Measurements from ENCODE around the gene ABCB11. TPM values are rescaled to one million over a fixed set of nuclear protein-coding genes. Genes with fewer than 3 reads are reported as not detected.

ABCB11 gene
- polyA plus RNA-seq, 3 donors, result 0.01 to 0.13 (median 0.03) TPM

DNA sequence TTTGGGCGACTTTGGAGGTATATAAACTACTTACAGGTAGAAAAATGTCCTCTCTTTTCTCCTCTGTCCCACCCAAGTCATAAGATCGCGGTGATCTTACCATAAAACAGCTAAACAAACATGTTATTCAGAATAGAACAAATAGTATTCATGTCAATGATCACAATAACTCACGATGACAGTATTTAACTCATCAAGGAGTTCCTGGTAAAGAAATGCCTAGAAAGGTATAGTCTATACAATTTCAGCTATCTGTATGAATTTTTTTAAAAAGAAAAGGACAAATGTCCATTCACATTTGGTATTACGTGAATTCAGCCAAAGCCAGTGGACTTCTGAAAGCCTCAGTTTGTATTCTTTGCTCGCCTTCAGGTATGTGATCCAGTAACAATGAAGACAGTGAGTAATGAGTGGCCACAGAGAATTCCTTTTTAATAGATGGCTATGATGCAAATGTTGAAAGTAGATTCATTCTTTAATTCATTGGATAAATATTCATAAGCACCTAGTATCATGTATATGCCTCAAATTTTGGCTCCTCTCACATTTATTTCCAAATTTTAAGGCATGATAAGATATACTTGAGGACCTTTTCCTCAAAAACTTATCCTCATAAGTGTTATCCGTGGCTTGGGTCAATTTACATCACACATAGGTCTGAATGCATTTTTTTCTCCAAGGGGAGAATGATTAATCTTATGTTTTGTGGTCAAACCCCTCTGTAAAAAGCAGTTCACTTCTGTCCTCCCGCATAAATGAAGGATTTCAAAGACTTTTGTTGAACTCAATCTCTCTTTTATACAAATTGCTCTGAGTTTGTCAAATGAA lies 20.3 kb downstream of the ABCB11 start:
- no peak for DNase-seq (ENCODE audit: low read depth in 3 of 3, low spot score in 2 of 3)

DNA sequence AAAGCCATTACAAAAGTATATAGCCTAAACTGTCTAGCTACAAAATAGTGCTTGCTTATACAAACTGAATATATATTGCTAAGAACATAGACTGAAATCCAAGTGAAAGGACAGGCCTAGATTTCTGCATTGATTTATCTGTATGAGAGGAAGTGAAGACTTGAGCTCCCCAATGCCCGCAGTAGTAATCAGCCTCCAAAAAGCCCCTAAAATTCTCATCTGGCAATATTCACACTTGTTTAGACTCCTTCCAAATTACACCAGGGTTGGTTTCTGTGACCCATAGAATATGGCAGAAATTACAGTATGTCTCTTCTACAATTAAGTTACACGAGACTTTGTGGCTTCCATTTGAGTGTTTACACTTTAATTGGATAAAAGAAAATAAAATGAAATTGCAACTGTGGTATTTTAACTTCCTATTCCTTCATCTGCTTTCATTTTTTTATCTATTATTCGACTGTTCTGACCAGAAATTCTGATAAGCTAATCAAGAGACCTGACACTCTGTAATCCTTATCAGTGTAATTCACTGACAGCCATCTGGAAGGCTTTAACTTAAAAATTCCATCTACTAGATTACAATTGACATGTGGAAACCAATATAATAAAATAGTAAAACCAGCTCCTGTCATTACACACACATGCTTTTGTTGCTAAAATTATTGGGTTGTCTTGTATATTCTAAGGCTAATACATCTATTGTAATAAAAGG lies 21.1 kb downstream of the ABCB11 start:
- DNase-seq (ENCODE audit: low read depth in 3 of 3, low spot score in 2 of 3), result no peak

DNA sequence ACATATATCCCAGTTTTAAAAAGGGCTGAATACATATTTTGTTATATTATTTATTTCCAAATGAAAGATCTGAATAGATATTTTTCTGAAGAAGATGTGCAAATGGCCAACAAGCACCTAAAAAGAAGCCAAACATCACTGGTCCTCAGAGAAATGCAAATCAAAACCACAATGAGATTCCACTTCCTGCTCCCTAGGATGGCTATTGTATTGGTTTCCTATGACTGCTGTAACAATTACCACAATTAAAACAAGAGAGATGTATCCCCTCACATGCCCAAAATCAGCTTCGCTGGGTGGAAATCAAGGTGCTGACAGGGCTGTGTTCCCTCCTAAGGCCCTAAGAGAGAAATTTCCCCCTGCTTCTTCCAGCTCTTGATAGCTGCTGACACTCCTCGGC lies 23.2 kb downstream of the ABCB11 start:
- DNase-seq (ENCODE audit: low read depth in 3 of 3, low spot score in 2 of 3), result no peak

DNA sequence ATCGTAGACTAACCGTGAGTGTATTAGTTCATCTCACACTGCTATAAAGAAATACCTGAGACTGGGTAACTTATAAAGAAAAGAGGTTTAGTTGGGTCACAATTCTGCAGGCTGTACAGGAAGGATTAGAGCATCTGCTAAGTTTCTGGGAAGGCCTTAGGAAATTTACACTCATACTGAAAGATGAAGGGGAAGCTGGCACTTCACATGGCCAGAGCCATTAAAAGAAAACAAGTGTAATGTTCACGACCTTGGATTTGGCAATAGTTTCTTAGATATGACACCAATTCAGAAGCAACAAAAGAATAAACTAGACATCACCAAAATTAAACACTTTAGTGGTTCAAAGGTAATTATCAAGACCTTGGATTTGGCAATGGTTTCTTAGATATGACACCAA lies 23.8 kb downstream of the ABCB11 start:
- DNase-seq (ENCODE audit: low read depth in 3 of 3, low spot score in 2 of 3), result no peak

DNA sequence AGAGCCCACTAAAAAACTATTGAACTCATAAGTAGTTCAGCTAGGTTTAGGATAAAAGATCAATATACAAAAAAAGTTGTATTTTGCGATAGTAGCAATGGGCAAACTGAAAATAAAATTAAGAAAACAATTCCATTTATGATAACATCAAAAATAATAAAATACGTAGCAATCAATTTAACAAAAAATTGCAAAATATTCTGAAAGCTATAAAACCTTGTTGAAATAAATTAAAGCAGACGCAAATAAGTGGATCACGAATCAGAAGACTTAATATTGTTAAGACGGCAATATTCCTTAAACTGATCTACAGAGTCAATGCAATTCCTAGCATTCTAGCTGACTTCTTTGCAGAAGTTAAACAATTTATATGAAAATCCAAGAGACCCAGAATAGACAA lies 24.5 kb downstream of the ABCB11 start:
- no peak for DNase-seq (ENCODE audit: low read depth in 3 of 3, low spot score in 2 of 3)

DNA sequence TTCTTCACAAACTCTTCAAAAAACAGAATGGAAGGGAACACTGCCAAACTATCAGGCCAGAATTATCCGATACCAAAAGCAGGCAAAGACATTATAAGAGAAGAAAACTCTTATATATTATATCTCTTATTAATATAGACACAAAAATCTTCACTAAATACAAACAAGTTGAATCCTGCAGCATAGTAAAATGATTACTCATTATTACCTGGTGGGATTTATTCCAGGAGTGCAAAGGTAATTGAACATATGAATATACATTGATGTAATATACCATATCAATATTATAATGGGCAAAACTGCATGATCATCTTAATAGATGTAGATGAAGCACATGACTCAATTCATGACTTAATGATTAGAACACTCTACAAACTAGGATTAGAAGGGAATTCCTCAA lies 25.1 kb downstream of the ABCB11 start:
- no peak for DNase-seq (ENCODE audit: low read depth in 3 of 3, low spot score in 2 of 3)

DNA sequence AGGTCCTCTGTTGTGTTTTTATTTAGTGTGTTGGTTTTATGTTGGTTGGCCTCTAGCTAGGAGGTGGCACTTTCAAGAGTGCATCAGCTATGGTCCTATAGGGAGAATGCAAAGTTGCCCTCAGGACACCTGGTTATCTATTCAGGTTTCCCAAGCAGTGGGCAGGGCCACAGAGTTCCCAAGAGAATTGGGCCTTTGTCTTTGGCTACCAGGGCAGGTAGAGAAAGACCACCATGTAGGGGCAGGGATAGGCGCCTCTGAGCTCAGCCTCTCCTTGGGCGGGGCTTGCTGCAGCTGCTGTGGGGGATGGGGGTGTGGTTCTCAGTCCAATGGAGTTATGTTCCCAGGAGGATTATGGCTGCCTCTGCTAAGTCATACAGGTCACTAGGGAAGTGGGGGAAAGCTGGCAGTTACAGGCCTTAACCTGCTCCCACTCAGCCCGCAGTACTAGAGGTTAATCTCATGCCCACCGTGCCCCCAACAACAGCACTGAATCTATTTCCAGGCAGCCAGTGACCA lies 26.0 kb downstream of the ABCB11 start:
- DNase-seq (ENCODE audit: low read depth in 3 of 3, low spot score in 2 of 3), result no peak

DNA sequence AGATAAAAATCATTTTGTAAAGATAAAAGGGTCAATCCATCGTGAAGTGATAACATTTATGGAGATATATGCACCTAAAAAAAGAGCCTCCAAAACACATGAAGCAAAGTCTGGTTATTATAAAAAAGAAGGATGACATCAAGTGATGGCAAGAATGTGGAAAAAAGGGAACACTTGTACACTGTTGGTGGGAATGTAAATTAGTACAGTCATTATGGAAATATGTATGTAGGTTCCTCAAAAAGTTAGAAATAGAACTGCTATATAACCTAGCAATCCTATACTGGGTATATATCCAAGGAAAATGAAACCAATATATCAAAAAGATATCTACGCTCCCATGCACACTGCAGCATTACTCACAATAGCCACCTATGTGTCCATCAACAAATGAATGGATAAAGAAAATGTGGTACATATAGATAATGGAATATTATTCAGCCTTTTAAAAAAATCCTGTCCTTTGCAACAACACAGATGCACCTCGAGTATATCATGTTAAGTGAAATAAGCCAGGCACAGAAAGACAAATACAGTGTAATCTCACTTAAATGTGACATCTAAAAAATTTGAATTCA lies 28.9 kb downstream of the ABCB11 start:
- DNase-seq (ENCODE audit: low read depth in 3 of 3, low spot score in 2 of 3), result no peak

DNA sequence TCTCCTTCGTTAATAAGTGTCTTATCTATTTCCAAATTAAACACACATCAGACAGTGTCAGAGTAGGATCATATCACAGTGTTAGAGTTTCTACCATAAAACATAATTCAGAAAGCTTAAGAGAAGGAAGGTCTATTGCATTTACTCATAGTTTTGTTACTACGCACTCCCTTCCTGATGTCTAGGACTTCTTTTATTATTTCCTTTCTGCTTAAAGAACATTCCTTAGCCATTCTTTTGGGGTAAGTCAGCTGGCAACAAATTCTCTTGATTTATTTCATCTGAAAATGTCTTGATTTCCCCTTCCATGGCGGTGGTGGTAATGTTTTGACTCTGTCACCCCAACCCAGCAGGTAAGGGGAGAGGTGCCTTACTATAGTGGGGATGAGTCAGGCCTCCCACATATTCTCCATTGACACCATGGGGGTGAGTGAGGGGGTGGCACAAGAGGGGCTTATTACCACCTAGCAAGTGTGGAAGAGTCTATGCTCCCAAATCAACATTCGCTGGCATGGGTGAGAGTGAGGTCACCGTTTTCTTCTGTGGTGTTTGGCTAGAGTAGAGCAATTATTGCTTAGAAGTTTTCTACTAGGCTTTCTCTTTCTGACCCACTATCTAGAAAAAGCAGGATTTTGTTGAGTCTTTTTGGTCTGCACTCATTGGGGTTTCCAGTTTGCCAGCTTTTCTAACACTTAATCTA lies 29.9 kb downstream of the ABCB11 start:
- DNase-seq (ENCODE audit: low read depth in 3 of 3, low spot score in 2 of 3), result no peak

DNA sequence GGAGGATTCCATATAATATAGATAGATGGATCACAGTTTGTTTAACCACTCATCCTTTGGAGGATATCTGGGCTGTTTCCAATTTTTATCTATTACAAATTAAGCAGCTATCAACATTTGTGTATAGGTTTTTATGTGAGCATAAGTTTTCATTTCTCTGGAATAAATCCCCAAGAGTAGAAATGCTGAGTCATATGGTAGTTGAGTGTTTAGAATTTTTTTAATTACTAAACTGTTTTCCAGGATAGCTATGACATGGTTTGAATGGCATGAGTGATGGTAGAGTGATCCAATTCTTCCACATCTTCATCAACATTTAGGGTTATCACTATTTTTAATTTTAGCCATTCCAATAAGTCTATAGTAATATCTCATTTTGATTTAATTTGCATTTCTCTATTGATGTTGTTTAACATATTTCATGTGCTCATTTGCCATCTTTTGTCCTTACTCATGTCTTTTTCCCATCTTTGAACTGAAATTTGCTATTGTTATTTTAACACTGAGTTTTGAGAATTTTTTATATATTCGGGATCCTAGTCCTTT lies 31.4 kb downstream of the ABCB11 start:
- no peak for DNase-seq (ENCODE audit: low read depth in 3 of 3, low spot score in 2 of 3)

DNA sequence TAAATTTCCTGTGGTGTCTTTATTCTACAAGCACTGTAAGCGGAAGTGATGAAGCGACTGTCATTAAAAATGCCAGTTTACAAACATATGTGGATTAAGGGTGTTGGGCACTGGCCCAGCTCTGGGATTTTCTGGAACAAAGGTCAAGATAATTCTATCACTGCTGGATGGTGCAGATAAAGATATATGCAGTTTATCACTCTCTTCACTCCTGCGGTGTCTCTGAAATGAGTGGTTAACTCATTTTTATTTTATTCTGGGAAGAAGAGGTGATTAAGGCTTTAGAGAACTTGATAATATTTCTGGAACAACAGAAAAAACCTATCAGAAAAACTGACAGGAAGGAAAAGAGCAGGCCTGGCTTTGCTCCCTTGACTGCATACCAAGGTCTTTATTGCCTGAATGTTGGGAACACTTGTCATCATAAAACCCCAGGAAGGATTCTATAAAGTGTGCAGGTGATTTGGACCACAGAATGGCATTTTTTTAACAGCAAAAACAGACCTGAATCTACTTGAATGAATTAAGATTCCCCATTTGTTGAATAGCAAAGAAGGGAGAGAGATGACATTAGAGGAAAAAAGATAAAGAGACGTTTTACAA lies 32.4 kb downstream of the ABCB11 start:
- no peak for DNase-seq (ENCODE audit: low read depth in 3 of 3, low spot score in 2 of 3)

DNA sequence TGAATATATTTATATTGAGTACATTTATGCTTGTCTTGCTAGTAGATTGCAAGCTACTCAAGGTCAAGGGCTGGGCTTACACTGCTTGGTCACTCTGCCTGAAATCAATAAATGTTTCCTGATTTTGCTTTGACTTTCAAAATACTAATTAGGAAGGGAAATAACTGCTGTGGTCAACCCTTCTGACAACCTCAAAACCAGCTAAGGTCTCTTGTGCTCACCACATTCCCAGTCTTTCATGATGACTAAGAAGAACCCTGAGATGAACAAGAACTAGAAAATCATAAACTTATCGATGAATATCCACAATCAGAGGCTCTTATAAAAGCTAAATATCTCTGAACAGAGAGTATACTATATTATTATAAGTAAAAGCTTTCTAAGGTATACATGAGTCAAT lies 33.3 kb downstream of the ABCB11 start:
- no peak for DNase-seq (ENCODE audit: low read depth in 3 of 3, low spot score in 2 of 3)

DNA sequence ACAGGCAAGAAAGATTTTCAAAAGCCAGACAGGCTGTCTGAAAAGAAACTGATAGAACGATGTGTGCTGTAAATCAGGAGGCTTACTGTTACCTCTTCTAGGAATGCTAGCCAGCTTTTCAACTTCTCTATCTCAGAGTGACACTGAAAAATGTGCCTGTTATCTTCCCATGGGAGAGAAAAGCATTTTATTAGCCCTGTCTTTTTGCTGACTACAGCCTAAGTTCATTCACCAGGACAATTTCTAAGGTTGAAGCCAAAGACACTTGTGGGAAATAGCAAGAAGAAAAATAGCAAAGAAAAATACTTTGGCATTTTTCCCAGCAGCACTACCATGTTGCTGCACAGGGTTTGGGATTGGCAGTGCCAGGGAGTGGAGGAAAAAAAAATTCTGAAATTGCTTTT lies 34.0 kb downstream of the ABCB11 start:
- no peak for DNase-seq (ENCODE audit: low read depth in 3 of 3, low spot score in 2 of 3)

DNA sequence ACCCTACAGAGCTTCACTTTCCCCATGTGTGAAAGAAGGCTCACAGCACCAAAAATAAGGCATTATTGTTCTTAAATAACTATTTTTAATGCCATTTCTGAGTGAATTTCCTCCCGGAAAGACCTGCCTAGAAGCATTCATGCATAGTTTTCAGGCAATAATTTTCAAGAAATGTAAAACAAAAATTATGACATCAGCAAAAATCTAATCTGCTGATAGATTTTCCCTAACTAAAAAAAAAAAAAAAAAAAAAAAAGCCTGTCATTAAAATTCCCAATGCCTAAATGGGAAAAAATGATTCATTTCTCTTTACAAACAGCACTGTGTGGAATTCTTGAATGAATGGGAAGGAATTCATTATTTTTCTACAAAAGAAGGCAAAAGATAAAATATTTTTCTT lies 35.4 kb downstream of the ABCB11 start:
- DNase-seq (ENCODE audit: low read depth in 3 of 3, low spot score in 2 of 3), result no peak

DNA sequence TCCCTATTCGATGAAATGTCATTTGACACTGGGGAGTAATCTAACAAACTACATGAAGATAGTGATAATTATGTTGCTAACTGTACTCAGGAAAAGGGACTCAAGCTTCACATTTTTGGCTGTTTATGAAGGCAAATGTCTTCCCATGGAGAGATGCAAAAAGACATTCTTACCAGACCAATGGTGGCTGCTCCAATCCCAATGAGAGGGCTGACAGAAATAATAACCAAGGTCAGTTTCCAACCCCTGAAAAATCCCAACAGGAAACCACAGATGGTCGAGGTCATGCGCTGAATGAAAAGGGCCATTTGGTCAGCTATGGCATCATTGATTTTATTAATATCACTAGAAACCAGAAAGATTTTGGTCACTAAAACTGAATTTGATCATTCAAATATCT lies 37.6 kb downstream of the ABCB11 start:
- DNase-seq (ENCODE audit: low read depth in 3 of 3, low spot score in 2 of 3), result no peak

DNA sequence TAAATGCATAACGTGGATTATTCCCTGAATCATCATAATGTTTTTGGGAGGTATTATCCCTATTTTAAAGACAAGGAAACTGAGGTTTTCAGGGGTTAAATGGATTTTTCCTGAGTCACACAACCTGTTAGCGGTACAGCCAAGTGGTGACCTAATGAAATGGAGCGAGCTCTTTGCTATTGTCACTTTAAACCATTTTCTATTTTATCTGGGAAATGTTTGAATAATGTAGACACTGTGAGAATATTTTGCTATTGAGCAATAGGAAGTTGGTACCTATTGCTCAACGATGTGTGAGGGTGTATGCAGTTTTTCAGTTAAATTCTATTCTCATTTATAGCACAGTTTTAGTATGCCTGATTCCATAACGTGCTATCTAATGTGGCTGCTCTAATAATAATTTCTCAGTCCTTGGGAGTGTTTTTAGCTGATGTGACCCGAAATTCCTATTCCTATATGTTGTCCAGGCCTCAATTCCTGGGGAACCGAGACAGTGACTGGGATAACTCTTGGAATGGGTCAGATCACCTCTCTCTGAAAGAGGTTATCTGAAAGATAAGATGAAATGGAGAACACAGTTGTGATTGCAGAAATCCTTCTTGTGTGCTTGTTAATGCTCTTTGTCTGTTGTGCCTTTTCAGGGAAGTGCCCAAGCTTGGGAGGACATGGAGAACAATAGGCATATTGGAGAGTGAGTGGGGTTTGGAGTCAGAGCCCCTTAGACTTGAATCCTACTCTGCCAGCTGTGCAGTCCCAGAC lies 38.4 kb downstream of the ABCB11 start:
- no peak for DNase-seq (ENCODE audit: low read depth in 3 of 3, low spot score in 2 of 3)

DNA sequence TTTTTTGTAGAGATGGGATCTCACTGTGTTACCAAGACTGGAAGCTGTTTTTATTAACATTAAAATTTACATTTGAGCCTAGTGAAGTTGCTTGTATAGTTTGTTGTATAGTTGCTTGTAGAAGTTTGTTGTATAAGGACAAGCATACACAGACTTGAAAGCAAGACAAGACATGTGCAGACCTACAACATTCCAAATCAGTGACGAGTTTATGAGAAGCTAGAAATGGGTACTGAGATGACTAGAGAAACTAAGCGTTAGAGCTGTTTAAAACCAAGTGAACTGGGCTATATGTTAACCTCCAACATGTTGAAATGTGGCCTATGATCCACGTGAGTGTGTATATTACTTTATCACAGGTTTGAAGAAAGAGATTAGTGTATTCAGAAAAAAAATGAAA lies 39.1 kb downstream of the ABCB11 start:
- DNase-seq (ENCODE audit: low read depth in 3 of 3, low spot score in 2 of 3), result no peak

DNA sequence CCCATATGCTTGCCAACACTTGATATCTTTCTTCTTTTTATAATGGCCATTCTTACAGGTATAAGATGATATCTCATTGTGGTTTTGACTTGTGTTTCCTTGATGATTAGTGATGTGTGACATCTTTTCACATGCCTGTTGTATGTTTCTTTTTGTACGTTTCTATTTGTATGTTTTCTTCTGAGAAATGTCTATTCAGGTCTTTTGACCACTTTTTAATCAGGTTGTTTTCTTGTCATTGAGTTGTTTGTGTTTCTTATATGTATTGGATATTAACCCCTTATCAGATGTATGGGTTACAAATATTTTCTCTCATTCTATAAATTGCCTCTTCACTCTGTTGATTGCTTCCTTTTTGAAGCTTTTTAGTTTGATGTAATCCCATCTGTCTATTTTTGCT lies 42.4 kb downstream of the ABCB11 start:
- no peak for DNase-seq (ENCODE audit: low read depth in 3 of 3, low spot score in 2 of 3)

DNA sequence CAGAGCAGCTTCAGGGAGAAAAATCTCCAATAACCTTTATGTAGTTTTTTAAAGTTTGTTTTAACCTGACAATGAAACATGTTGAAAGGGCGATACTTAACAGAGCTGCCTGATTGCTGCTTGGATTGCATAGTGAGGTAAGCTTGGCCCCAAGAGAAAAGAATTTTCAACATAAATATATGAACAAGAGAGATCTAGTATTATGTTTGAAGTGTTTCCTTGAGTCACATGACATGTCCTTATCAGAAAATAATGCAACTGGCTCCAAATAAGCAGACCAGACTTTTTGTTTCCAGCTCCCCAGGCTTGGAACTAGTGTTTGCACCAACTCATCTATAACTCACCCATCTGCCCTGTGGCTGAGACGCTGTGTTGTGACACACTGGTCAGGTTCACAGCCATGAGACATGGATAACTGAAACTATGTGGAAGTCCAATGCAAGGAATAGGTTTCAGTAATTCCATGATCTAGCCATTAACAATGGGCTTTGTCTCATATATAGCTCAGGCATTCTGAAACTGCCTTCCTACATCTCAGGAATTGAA lies 44.7 kb downstream of the ABCB11 start:
- no peak for DNase-seq (ENCODE audit: low read depth in 3 of 3, low spot score in 2 of 3)

All from right renal cortex interstitium (tissue), 3 donors.